Stimulated activated CD8-positive, alpha-beta memory T cell treated with anti-CD3 and anti-CD28 coated beads, Interleukin-2, amount 100 ng/mL, for 1 hour (primary cell): ENCODE data around the gene OSTN.

ENCODE experiments used
- DNase-seq, 2 donors: peaks; one replicate each; pipeline ENCODE4 v3.0.0-alpha.2; 2020; ENCODE audit warnings: low read depth in 2 of 2

OSTN gene

DNA sequence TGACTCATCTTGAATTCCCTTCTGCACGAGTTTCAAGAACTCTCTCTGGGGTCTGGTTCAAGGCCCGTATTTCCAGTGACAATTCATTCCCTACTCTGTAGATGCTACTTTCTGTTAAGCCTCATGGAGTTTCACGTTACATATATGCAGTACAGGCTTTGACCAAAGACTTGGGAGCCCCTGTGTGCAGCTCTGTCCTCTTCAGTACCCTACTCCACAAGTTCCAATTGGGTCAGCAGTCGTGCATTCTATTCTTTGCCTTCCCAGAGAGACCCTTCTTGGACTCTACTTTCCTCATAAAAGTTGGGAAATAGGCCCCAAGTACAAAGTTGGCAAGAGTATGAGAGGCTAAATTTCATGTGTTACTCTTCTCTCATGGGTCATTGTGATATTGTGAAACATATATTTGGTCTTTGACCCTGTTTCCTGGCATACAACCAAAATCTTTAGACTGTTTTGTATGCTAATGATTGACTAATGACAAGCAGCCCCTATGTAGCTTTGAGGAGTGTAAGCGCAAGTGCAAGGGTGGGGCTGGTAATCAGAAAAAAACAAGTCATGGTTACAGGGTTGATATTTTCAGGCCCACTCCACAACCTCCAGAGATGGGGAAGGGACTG lies 115.2 kb downstream of the OSTN start:
- no peak for DNase-seq
